HCT116 (cell line): Measurements from ENCODE around the gene CNTNAP5. TPM values are rescaled to one million over a fixed set of nuclear protein-coding genes. Genes with fewer than 3 reads are reported as not detected.

Source experiments
- ATAC-seq: fragments of 200-7000 bp; cut with Tn5 transposase; 2 replicates; pipeline ENCODE4 v1.9.1; 2020; ENCODE audit warnings: mild to moderate bottlenecking, moderate library complexity
- BruUV-seq: library from RNA; stranded (reverse); fragments of 400-500 nt; replicated peaks from 2 replicates; lab custom pipeline; 2021; lab: Mats Ljungman, UMichigan
- CTCF ChIA-PET: fragments of 300-600 bp; sonication (Branson Sonifier 250); formaldehyde crosslinking; loops from one replicate; lab custom pipeline; 2021; ENCODE audit warnings: antibody characterized with exemption; lab: Charles Lee
- POLR2A ChIA-PET: fragments of 300-600, 350-600 bp; sonication (Branson Sonifier 250); formaldehyde crosslinking; loops from one replicate; lab custom pipeline; 2021; ENCODE audit warnings: antibody characterized with exemption; lab: Charles Lee
- RAD21 ChIA-PET, 2 experiments: fragments of 300-600 bp; sonication (Branson Sonifier 250); formaldehyde crosslinking; loops; one replicate each; lab custom pipeline; 2023; ENCODE audit warnings: low total read pairs in 2 of 2; ENCODE audit not compliant: uncharacterized antibody in 2 of 2, unreplicated experiment in 2 of 2, low non-redundant PET in 1 of 2; lab: Charles Lee
- DNase-seq: peaks from one replicate; pipeline ENCODE4 v3.0.0-alpha.2; 2010; ENCODE audit warnings: low read depth, low spot score
- H2AFZ ChIP-seq: fragments of 200-600 bp; shearing (Covaris generic), sonication (generic); 2 replicates; pipeline ENCODE4 v1.6.1; 2017; ENCODE audit warnings: low read depth, mixed run types, mixed read lengths, antibody characterized with exemption, low read length; ENCODE audit not compliant: poor library complexity, severe bottlenecking
- H3K27ac ChIP-seq: 2 replicates; pipeline ENCODE4 v1.5.1; 2012; ENCODE audit warnings: low read depth, low read length
- H3K27me3 ChIP-seq: fragments of 200-600 bp; sonication (generic); 2 replicates; pipeline ENCODE4 v1.6.1; 2016; ENCODE audit warnings: mixed run types, low read length, mixed read lengths; ENCODE audit not compliant: insufficient read depth
- H3K36me3 ChIP-seq, 2 experiments: fragments of 200-500 bp in 1 of 2; fragments of 200-600 bp in 1 of 2; sonication (Bioruptor generic) in 1 of 2; sonication (generic) in 1 of 2; 2 replicates each; pipeline versions ENCODE4 v1.5.1 to v1.6.1; 2014 to 2016; ENCODE audit warnings: low read length in 2 of 2, inconsistent platforms in 1 of 2, mixed read lengths in 1 of 2, mixed run types in 1 of 2; ENCODE audit not compliant: insufficient read depth in 2 of 2, control insufficient read depth in 1 of 2
- H3K4me1 ChIP-seq, 2 experiments: fragments of 200-600 bp in 1 of 2; sonication (generic) in 1 of 2; 2 replicates each; pipeline versions ENCODE4 v1.5.1 to v1.6.1; 2012 to 2017; ENCODE audit warnings: low read length in 2 of 2, inconsistent platforms in 1 of 2, mild to moderate bottlenecking in 1 of 2, mixed read lengths in 1 of 2, mixed run types in 1 of 2, moderate library complexity in 1 of 2; ENCODE audit not compliant: insufficient read depth in 2 of 2, control insufficient read depth in 1 of 2
- H3K4me2 ChIP-seq: fragments of 200-600 bp; sonication (generic); 2 replicates; pipeline ENCODE4 v1.6.1; 2017; ENCODE audit warnings: mixed run types, low read length, mixed read lengths
- H3K4me3 ChIP-seq, 2 experiments: fragments of 200-600 bp in 1 of 2; sonication (generic) in 1 of 2; replicated peaks in 1 of 2; 2 replicates each; pipeline ENCODE4 v1.5.1; 2011 to 2016; ENCODE audit warnings: low read length in 2 of 2, control low read depth in 1 of 2, low read depth in 1 of 2, mild to moderate bottlenecking in 1 of 2, mixed read lengths in 1 of 2, mixed run types in 1 of 2
- H3K79me2 ChIP-seq: fragments of 200-600 bp; sonication (generic); 2 replicates; pipeline ENCODE4 v1.6.1; 2017; ENCODE audit warnings: mild to moderate bottlenecking, mixed run types, low read length, moderate library complexity, mixed read lengths; ENCODE audit not compliant: insufficient read depth
- H3K9ac ChIP-seq: fragments of 200-600 bp; sonication (generic); 2 replicates; pipeline ENCODE4 v1.6.1; 2016; ENCODE audit warnings: low read length, mixed read lengths
- H3K9me2 ChIP-seq: fragments of 200-600 bp; sonication (generic), shearing (Covaris generic); 2 replicates; pipeline ENCODE4 v1.6.1; 2017; ENCODE audit warnings: mixed run types, mild to moderate bottlenecking, moderate library complexity; ENCODE audit not compliant: insufficient read depth
- H3K9me3 ChIP-seq, 2 experiments: fragments of 200-500 bp in 1 of 2; fragments of 200-600 bp in 1 of 2; sonication (Bioruptor generic) in 1 of 2; sonication (generic) in 1 of 2; 2 replicates each; pipeline ENCODE4 v1.6.1; 2014 to 2017; ENCODE audit warnings: low read length in 2 of 2, mixed read lengths in 2 of 2, inconsistent platforms in 1 of 2, low read depth in 1 of 2, mild to moderate bottlenecking in 1 of 2, mixed run types in 1 of 2, moderate library complexity in 1 of 2; ENCODE audit not compliant: control insufficient read depth in 1 of 2, insufficient read depth in 1 of 2
- H4K20me1 ChIP-seq: fragments of 200-600 bp; sonication (generic), shearing (Covaris generic); 2 replicates; pipeline ENCODE4 v1.6.1; 2017; ENCODE audit warnings: mixed run types, mild to moderate bottlenecking, moderate library complexity; ENCODE audit not compliant: insufficient read depth
- CBX3 ChIP-seq: IDR thresholded peaks from 2 replicates; pipeline ENCODE4 v1.6.1; 2012; ENCODE audit warnings: low read depth
- CEBPB ChIP-seq: IDR thresholded peaks from 2 replicates; pipeline ENCODE4 v1.6.1; 2012; ENCODE audit warnings: low read depth
- EGR1 ChIP-seq: IDR thresholded peaks from 2 replicates; pipeline ENCODE4 v1.6.1; 2012; ENCODE audit warnings: low read depth
- ELF1 ChIP-seq: IDR thresholded peaks from 2 replicates; pipeline ENCODE4 v1.6.1; 2012; ENCODE audit warnings: low read depth, borderline replicate concordance
- EZH2 ChIP-seq: fragments of 200-600 bp; sonication (generic); IDR thresholded peaks from 2 replicates; pipeline ENCODE4 v1.6.1; 2017; ENCODE audit warnings: antibody characterized with exemption, mixed run types
- POLR2A ChIP-seq: IDR thresholded peaks from 2 replicates; pipeline ENCODE4 v1.7.0; 2011; ENCODE audit warnings: borderline replicate concordance; ENCODE audit not compliant: insufficient read depth, insufficient read length; ENCODE audit errors: extremely low read depth
- SIN3A ChIP-seq: IDR thresholded peaks from 2 replicates; pipeline ENCODE4 v1.6.1; 2012; ENCODE audit warnings: low read depth
- SP1 ChIP-seq: IDR thresholded peaks from 2 replicates; pipeline ENCODE4 v1.6.1; 2012; ENCODE audit warnings: low read depth
- TCF7L2 ChIP-seq: IDR thresholded peaks from 2 replicates; pipeline ENCODE4 v1.7.0; 2011; ENCODE audit warnings: borderline replicate concordance, inconsistent platforms; ENCODE audit not compliant: insufficient read depth, insufficient read length; ENCODE audit errors: extremely low read depth
- YY1 ChIP-seq: IDR thresholded peaks from 2 replicates; pipeline ENCODE4 v1.6.1; 2011; ENCODE audit warnings: low read length, low read depth, moderate library complexity, mild to moderate bottlenecking; ENCODE audit not compliant: insufficient replicate concordance; ENCODE audit errors: extremely low read depth
- ZFX ChIP-seq: fragments of 450-650 bp; IDR thresholded peaks from 2 replicates; pipeline ENCODE4 v1.6.1; 2017
- intact Hi-C: fragments of 100-400 bp; cut with micrococcal nuclease; formaldehyde crosslinking; loops from 2 replicates; pipeline ENCODE4 v1.10.0; 2022
- total RNA-seq: library from RNA; stranded (reverse); gene quantifications from one replicate; pipeline ENCODE4 v1.2.1, GENCODE V29; 2021; ENCODE audit not compliant: unreplicated experiment
- TF ChIP-seq, protein P1 (sequence below): IDR thresholded peaks from 2 replicates; pipeline ENCODE4 v1.6.1; 2012
- TF ChIP-seq, protein P2 (sequence below), 3 experiments: fragments of 200-600 bp in 1 of 3; sonication (generic) in 1 of 3; IDR thresholded peaks in 2 of 3; conservative IDR thresholded peaks in 1 of 3; 2 replicates each; pipeline ENCODE4 v1.5.1; 2012 to 2017; ENCODE audit warnings: low read depth in 2 of 3, low read length in 2 of 3, antibody characterized with exemption in 1 of 3, borderline replicate concordance in 1 of 3, control low read depth in 1 of 3, mild to moderate bottlenecking in 1 of 3, mixed read lengths in 1 of 3, mixed run types in 1 of 3, moderate library complexity in 1 of 3; ENCODE audit not compliant: insufficient read depth in 1 of 3
- TF ChIP-seq, protein P3 (sequence below): IDR thresholded peaks from 2 replicates; pipeline ENCODE4 v1.6.1; 2011; ENCODE audit warnings: mild to moderate bottlenecking, low read length, moderate library complexity; ENCODE audit not compliant: insufficient replicate concordance; ENCODE audit errors: extremely low read depth
- TF ChIP-seq, protein P4 (sequence below): IDR thresholded peaks from 2 replicates; pipeline ENCODE4 v1.6.1; 2012
- TF ChIP-seq, protein P5 (sequence below): IDR thresholded peaks from 2 replicates; pipeline ENCODE4 v1.6.1; 2012; ENCODE audit warnings: low read depth

Gene CNTNAP5
- total RNA-seq, 1 experiment from 2014 or later, result not detected

DNA sequence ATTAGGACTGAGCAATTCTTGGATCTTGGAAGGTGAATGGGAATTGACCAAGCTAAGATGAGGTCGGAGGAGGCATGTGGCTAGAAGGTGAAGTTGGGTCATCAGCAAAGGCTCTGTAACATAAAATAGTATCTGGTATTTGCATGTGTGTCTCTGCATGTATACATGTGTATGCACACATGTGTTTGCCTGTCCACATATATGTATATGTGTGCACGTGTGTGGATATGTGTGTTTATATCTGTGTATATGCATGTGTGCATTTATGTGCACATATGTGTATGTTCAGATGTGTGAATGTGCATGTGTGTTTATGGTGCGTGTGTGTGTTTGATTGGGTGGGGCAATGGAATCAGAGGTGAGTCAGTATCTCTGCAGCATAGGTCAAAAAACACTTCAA is 664.3 kb downstream of the CNTNAP5 start:
- no peak for DNase-seq
- H3K4me1 ChIP-seq, result no peaks in the 10 kb centered on the region
- TF ChIP-seq, protein P1, sequence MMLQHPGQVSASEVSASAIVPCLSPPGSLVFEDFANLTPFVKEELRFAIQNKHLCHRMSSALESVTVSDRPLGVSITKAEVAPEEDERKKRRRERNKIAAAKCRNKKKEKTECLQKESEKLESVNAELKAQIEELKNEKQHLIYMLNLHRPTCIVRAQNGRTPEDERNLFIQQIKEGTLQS, result no peak
- TF ChIP-seq, protein P2, sequence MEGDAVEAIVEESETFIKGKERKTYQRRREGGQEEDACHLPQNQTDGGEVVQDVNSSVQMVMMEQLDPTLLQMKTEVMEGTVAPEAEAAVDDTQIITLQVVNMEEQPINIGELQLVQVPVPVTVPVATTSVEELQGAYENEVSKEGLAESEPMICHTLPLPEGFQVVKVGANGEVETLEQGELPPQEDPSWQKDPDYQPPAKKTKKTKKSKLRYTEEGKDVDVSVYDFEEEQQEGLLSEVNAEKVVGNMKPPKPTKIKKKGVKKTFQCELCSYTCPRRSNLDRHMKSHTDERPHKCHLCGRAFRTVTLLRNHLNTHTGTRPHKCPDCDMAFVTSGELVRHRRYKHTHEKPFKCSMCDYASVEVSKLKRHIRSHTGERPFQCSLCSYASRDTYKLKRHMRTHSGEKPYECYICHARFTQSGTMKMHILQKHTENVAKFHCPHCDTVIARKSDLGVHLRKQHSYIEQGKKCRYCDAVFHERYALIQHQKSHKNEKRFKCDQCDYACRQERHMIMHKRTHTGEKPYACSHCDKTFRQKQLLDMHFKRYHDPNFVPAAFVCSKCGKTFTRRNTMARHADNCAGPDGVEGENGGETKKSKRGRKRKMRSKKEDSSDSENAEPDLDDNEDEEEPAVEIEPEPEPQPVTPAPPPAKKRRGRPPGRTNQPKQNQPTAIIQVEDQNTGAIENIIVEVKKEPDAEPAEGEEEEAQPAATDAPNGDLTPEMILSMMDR (IDR thresholded peaks at IDR 0.05 in 2 of 3, conservative IDR thresholded peaks at IDR 0.05 in 1 of 3; ENCODE audit: borderline replicate concordance in 1 of 3, insufficient read depth in 1 of 3, low read depth in 2 of 3, low read length in 2 of 3), result no peak
- TF ChIP-seq ZFX (no peak), POLR2A (no peak), CEBPB (no peak), SP1 (no peak), EZH2 (no peak), SIN3A (no peak), ELF1 (no peak), YY1 (no peak), TCF7L2 (no peak), EGR1 (no peak), CBX3 (no peak)
- TF ChIP-seq, protein P3, sequence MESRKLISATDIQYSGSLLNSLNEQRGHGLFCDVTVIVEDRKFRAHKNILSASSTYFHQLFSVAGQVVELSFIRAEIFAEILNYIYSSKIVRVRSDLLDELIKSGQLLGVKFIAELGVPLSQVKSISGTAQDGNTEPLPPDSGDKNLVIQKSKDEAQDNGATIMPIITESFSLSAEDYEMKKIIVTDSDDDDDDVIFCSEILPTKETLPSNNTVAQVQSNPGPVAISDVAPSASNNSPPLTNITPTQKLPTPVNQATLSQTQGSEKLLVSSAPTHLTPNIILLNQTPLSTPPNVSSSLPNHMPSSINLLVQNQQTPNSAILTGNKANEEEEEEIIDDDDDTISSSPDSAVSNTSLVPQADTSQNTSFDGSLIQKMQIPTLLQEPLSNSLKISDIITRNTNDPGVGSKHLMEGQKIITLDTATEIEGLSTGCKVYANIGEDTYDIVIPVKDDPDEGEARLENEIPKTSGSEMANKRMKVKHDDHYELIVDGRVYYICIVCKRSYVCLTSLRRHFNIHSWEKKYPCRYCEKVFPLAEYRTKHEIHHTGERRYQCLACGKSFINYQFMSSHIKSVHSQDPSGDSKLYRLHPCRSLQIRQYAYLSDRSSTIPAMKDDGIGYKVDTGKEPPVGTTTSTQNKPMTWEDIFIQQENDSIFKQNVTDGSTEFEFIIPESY, result no peak
- TF ChIP-seq, protein P4, sequence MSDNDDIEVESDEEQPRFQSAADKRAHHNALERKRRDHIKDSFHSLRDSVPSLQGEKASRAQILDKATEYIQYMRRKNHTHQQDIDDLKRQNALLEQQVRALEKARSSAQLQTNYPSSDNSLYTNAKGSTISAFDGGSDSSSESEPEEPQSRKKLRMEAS, result no peak
- TF ChIP-seq, protein P5, sequence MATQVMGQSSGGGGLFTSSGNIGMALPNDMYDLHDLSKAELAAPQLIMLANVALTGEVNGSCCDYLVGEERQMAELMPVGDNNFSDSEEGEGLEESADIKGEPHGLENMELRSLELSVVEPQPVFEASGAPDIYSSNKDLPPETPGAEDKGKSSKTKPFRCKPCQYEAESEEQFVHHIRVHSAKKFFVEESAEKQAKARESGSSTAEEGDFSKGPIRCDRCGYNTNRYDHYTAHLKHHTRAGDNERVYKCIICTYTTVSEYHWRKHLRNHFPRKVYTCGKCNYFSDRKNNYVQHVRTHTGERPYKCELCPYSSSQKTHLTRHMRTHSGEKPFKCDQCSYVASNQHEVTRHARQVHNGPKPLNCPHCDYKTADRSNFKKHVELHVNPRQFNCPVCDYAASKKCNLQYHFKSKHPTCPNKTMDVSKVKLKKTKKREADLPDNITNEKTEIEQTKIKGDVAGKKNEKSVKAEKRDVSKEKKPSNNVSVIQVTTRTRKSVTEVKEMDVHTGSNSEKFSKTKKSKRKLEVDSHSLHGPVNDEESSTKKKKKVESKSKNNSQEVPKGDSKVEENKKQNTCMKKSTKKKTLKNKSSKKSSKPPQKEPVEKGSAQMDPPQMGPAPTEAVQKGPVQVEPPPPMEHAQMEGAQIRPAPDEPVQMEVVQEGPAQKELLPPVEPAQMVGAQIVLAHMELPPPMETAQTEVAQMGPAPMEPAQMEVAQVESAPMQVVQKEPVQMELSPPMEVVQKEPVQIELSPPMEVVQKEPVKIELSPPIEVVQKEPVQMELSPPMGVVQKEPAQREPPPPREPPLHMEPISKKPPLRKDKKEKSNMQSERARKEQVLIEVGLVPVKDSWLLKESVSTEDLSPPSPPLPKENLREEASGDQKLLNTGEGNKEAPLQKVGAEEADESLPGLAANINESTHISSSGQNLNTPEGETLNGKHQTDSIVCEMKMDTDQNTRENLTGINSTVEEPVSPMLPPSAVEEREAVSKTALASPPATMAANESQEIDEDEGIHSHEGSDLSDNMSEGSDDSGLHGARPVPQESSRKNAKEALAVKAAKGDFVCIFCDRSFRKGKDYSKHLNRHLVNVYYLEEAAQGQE, result no peak
- TF ChIP-seq, all 23 proteins: peak for 0
- no peak overlapping the region for H3K27ac ChIP-seq
- intact Hi-C loops, result no loop called here
- BruUV-seq, result no TSS peak
- H2AFZ ChIP-seq, result no peak overlapping the region
- H3K79me2 ChIP-seq, result no peaks in the 10 kb centered on the region
- no peaks in the 10 kb centered on the region for H3K9me2 ChIP-seq
- no peaks in the 10 kb centered on the region for H3K36me3 ChIP-seq
- no peaks in the 10 kb centered on the region for H3K27me3 ChIP-seq
- ChIA-PET POLR2A (no interaction called here), CTCF (no interaction called here), RAD21 (no interaction called here)
- peaks cover 16 to 27% of the 10 kb centered on the region in 2 experiments; a peak in 3 of 4 replicates for H3K9me3 ChIP-seq
- no peak overlapping the region for H3K4me2 ChIP-seq
- H3K9ac ChIP-seq, result no peak overlapping the region
- no peaks in the 10 kb centered on the region for H4K20me1 ChIP-seq
- ATAC-seq, result no peak
- no peak overlapping the region for H3K4me3 ChIP-seq
